Measurements from ENCODE around the gene MAPKAPK5. TPM values are rescaled to one million over a fixed set of nuclear protein-coding genes. Genes with fewer than 3 reads are reported as not detected.

MAPKAPK5 gene
- total and polyA plus RNA-seq, 10 of the 15 experiments (the other 5 are each of a cell fraction or from before 2014, with no cell fraction given): 12.6 to 54.3 (median 41.5) TPM

GRCh38 chr12:111870706-111871105 lies 28.7 kb downstream of the MAPKAPK5 start:
- H3K4me3 ChIP-seq: no peak overlapping the region
- no peak overlapping the region for H2AFZ ChIP-seq (ENCODE audit: control insufficient read depth, low read depth, low read length)
- in situ Hi-C loops (cut with MboI) (no loop called here), intact Hi-C loops (cut with micrococcal nuclease; ENCODE audit: unreplicated experiment) (no loop called here)
- H3K27me3 ChIP-seq (replicated peaks in 1 of 2; ENCODE audit: control insufficient read depth in 2 of 2, insufficient read depth in 2 of 2, low read length in 1 of 2): no peaks in the 10 kb centered on the region
- H4K20me1 ChIP-seq (ENCODE audit: control insufficient read depth, insufficient read depth): no peaks in the 10 kb centered on the region
- no peak for ATAC-seq
- 100% methylated on average over 2 of the region's 2 CpGs for WGBS (ENCODE audit: insufficient coverage, insufficient replicate concordance, low lambda C conversion rate, missing lambda C conversion rate)
- RAD21 ChIA-PET (ENCODE audit: unreplicated experiment): no interaction called here
- TF ChIP-seq RUNX3 (IDR thresholded peaks at IDR 0.05; ENCODE audit: low read length): no peak
- no peak for TF ChIP-seq ATF3 (IDR thresholded peaks at IDR 0.05; ENCODE audit: borderline replicate concordance, extremely low read depth, low read depth, low read length)
- TF ChIP-seq IKZF1 (conservative IDR thresholded peaks at IDR 0.05): no peak
- no peak for TF ChIP-seq MAX (IDR thresholded peaks at IDR 0.05; ENCODE audit: low read depth, low read length)
- TF ChIP-seq EP300 (IDR thresholded peaks at IDR 0.05; ENCODE audit: borderline replicate concordance in 1 of 2, control insufficient read depth in 1 of 2, low read depth in 2 of 2, low read length in 2 of 2): no peak
- TF ChIP-seq EED (IDR thresholded peaks at IDR 0.05; ENCODE audit: low read depth): no peak
- no peak for TF ChIP-seq SIX5 (IDR thresholded peaks at IDR 0.05; ENCODE audit: low read depth, low read length, severe bottlenecking)
- no peak for TF ChIP-seq POLR2AphosphoS5 (IDR thresholded peaks at IDR 0.05; ENCODE audit: low read length)
- TF ChIP-seq LARP7 (IDR thresholded peaks at IDR 0.05): no peak
- TF ChIP-seq BRCA1 (IDR thresholded peaks at IDR 0.05; ENCODE audit: low read depth, low read length): no peak
- no peak for TF ChIP-seq ZNF24 (IDR thresholded peaks at IDR 0.05)
- TF ChIP-seq ZNF207 (IDR thresholded peaks at IDR 0.05; ENCODE audit: borderline replicate concordance): no peak
- TF ChIP-seq RELB (IDR thresholded peaks at IDR 0.05; ENCODE audit: low read depth): no peak
- no peak for TF ChIP-seq RAD51 (IDR thresholded peaks at IDR 0.05)
- H3K4me2 ChIP-seq (ENCODE audit: control insufficient read depth, insufficient read depth): no peak overlapping the region
- CTCF ChIA-PET: interaction anchor here (0.7 to 1.7 kb wide), 3 partner anchors 12 to 328 kb away, joined by 3 to 5 read pairs (median 4); no protein-coding TSS in a partner anchor
- peaks cover 13 to 32% of the 10 kb centered on the region in 2 experiments for H3K36me3 ChIP-seq (ENCODE audit: control insufficient read depth in 2 of 2, insufficient read depth in 2 of 2, low read length in 1 of 2)
- POLR2A ChIA-PET: no interaction called here
- no peaks in the 10 kb centered on the region for H3K9me3 ChIP-seq (replicated peaks; ENCODE audit: control insufficient read depth, insufficient read depth, low read length)
- no peak overlapping the region for H3K27ac ChIP-seq (ENCODE audit: control insufficient read depth, insufficient read depth)
- DNase-seq (ENCODE audit: low read depth, low spot score): no peak
- TSS peak; percentile 26 for BruUV-seq (replicated peaks)
- FAIRE-seq: no peak
- SMC1A ChIA-PET (ENCODE audit: uncharacterized antibody, unreplicated experiment): interaction anchor here (1.5 kb wide), 1 partner anchor 11 kb away, joined by 5 read pairs; no protein-coding TSS in a partner anchor
- no peak overlapping the region for H3K9ac ChIP-seq (ENCODE audit: control insufficient read depth, insufficient read depth, low read length)
- H3K4me1 ChIP-seq (ENCODE audit: control insufficient read depth, insufficient read depth, low read length): no peaks in the 10 kb centered on the region
- no peaks in the 10 kb centered on the region for H3K79me2 ChIP-seq (ENCODE audit: control insufficient read depth, insufficient read depth, low read length)
